HepG2 (cell line): ENCODE results near the gene DCAF15. TPM values are rescaled to one million over a fixed set of nuclear protein-coding genes. Genes with fewer than 3 reads are reported as not detected.

Experiments used
- HNRNPUL1 ChIP-seq: fragments of 200-400 bp; formaldehyde crosslinking; IDR thresholded peaks from 2 replicates; pipeline ENCODE4 v1.6.1; 2017; ENCODE audit warnings: low read depth, mild to moderate bottlenecking, low read length, moderate library complexity
- HOXA7 ChIP-seq: sonication (generic); formaldehyde crosslinking; IDR thresholded peaks from 2 replicates; pipeline ENCODE4 v1.8.1; 2022; ENCODE audit warnings: mild to moderate bottlenecking, missing genetic modification reagents, moderate library complexity
- HOXA9 ChIP-seq: sonication (generic); formaldehyde crosslinking; IDR thresholded peaks from 2 replicates; pipeline ENCODE4 v1.8.1; 2022; ENCODE audit warnings: missing genetic modification reagents, mild to moderate bottlenecking, moderate library complexity, borderline replicate concordance
- NFATC3 ChIP-seq: sonication (generic); formaldehyde crosslinking; IDR thresholded peaks from 2 replicates; pipeline ENCODE4 v1.5.1; 2020; ENCODE audit warnings: mild to moderate bottlenecking, missing genetic modification reagents
- PATZ1 ChIP-seq: sonication (generic); formaldehyde crosslinking; IDR thresholded peaks from 2 replicates; pipeline ENCODE4 v1.4.0; 2020; ENCODE audit warnings: missing genetic modification reagents
- RFX3 ChIP-seq: IDR thresholded peaks from 2 replicates; pipeline ENCODE4 v1.6.1; 2016; ENCODE audit warnings: missing biosample characterization, missing genetic modification reagents
- ZNF253 ChIP-seq: sonication (generic); formaldehyde crosslinking; IDR thresholded peaks from 2 replicates; pipeline ENCODE4 v1.8.0; 2022; ENCODE audit warnings: mild to moderate bottlenecking, missing genetic modification reagents, borderline replicate concordance
- ZNF460 ChIP-seq: sonication (generic); formaldehyde crosslinking; IDR thresholded peaks from 2 replicates; pipeline ENCODE4 v1.5.1; 2020; ENCODE audit warnings: missing genetic modification reagents, mild to moderate bottlenecking, borderline replicate concordance
- ZNF468 ChIP-seq: sonication (generic); formaldehyde crosslinking; IDR thresholded peaks from 2 replicates; pipeline ENCODE4 v1.8.0; 2022; ENCODE audit warnings: mild to moderate bottlenecking, moderate library complexity, missing genetic modification reagents
- ZNF619 ChIP-seq: sonication (generic); formaldehyde crosslinking; IDR thresholded peaks from 2 replicates; pipeline ENCODE4 v1.4.0; 2020; ENCODE audit warnings: mild to moderate bottlenecking, missing genetic modification reagents
- ZNF784 ChIP-seq: sonication (generic); formaldehyde crosslinking; IDR thresholded peaks from 2 replicates; pipeline ENCODE4 v1.5.1; 2020; ENCODE audit warnings: missing genetic modification reagents, mild to moderate bottlenecking, borderline replicate concordance
- ZNF790 ChIP-seq: sonication (generic); formaldehyde crosslinking; IDR thresholded peaks from 2 replicates; pipeline ENCODE4 v1.8.0; 2022; ENCODE audit warnings: missing genetic modification reagents, mild to moderate bottlenecking, borderline replicate concordance
- ZSCAN20 ChIP-seq: sonication (generic); formaldehyde crosslinking; IDR thresholded peaks from 2 replicates; pipeline ENCODE4 v1.4.0; 2020; ENCODE audit warnings: missing genetic modification reagents, mild to moderate bottlenecking, borderline replicate concordance
- ZUFSP ChIP-seq: sonication (generic); formaldehyde crosslinking; IDR thresholded peaks from 2 replicates; pipeline ENCODE4 v1.9.0; 2021; ENCODE audit warnings: missing genetic modification reagents, mild to moderate bottlenecking, borderline replicate concordance
- polyA plus RNA-seq, 8 experiments: library from polyadenylated mRNA; depleted of rRNA in 3 of 8; stranded (reverse) in 7 of 8; unstranded in 1 of 8; fragments of >200 nt; fragmentation: Illumina TruSeq in 4 of 8; extraction: Trizol in 4 of 8; gene quantifications; 2 replicates each; pipeline versions ENCODE4 v1.2.1 to v1.2.3, GENCODE V29; 2011 to 2016; ENCODE audit warnings: low read depth in 4 of 8, missing spikeins in 1 of 8, mixed read lengths in 1 of 8; ENCODE audit not compliant: insufficient read depth in 1 of 8
- total RNA-seq, 5 experiments: library from RNA; depleted of rRNA; stranded (reverse); fragments of >200 nt; fragmentation: Illumina TruSeq; extraction: Trizol; gene quantifications; 2 replicates each; pipeline ENCODE4 v1.2.3, GENCODE V29; 2016; ENCODE audit warnings: low read depth in 1 of 5
- TF ChIP-seq, protein P1 (sequence below): sonication (generic); formaldehyde crosslinking; IDR thresholded peaks from 2 replicates; pipeline ENCODE4 v1.4.0; 2020; ENCODE audit warnings: missing genetic modification reagents, mild to moderate bottlenecking, borderline replicate concordance
- TF ChIP-seq, protein P2 (sequence below): sonication (generic); formaldehyde crosslinking; conservative IDR thresholded peaks from 2 replicates; pipeline ENCODE4 v1.8.0; 2022; ENCODE audit warnings: missing genetic modification reagents
- TF ChIP-seq, protein P3 (sequence below): sonication (generic); formaldehyde crosslinking; IDR thresholded peaks from 2 replicates; pipeline ENCODE4 v1.5.0; 2020; ENCODE audit warnings: mild to moderate bottlenecking, missing genetic modification reagents, moderate library complexity

DCAF15 gene
- total and polyA plus RNA-seq, 2 of the 13 experiments (the other 11 are each of a cell fraction or from before 2014, with no cell fraction given): 13.6 to 14.0 TPM

DNA sequence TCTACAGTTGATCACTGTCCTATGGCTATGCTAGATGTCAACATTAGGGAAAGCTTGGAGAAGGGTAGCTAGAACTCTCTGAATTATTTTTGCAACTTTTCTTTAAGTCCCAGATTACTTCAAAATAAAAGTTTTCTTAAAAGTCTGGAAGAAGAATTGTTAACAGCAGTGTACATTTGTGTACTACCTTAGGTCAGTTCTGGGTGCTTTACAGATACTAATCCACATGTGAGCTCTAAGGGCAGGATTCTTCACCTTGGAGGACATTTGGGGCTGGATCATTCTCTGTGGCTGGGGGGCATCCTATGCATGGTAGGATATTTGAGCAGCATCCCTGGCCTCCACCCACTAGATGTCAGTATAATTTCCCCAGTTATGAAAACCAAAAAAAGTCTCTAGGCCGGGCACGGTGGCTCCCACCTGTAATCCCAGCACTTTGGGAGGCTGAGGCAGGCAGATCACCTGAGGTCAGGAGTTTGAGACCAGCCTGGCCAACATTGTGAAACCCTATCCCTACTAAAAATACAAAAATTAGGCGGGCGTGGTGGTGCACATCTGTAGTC, 49.2 kb upstream of the DCAF15 start (continued):
- no peak for TF ChIP-seq ZUFSP
- no peak for TF ChIP-seq ZSCAN20 (CRISPR knock-in tag)
- TF ChIP-seq ZNF790: no peak
- no peak for TF ChIP-seq ZNF253 (CRISPR knock-in tag)
- no peak for TF ChIP-seq HOXA9 (CRISPR knock-in tag)
- TF ChIP-seq ZNF784 (CRISPR knock-in tag): no peak
- TF ChIP-seq ZNF619: no peak
- peak; percentile 94 for TF ChIP-seq ZNF460 (CRISPR knock-in tag)
- no peak for TF ChIP-seq ZNF468 (CRISPR knock-in tag)
- TF ChIP-seq, protein P1, sequence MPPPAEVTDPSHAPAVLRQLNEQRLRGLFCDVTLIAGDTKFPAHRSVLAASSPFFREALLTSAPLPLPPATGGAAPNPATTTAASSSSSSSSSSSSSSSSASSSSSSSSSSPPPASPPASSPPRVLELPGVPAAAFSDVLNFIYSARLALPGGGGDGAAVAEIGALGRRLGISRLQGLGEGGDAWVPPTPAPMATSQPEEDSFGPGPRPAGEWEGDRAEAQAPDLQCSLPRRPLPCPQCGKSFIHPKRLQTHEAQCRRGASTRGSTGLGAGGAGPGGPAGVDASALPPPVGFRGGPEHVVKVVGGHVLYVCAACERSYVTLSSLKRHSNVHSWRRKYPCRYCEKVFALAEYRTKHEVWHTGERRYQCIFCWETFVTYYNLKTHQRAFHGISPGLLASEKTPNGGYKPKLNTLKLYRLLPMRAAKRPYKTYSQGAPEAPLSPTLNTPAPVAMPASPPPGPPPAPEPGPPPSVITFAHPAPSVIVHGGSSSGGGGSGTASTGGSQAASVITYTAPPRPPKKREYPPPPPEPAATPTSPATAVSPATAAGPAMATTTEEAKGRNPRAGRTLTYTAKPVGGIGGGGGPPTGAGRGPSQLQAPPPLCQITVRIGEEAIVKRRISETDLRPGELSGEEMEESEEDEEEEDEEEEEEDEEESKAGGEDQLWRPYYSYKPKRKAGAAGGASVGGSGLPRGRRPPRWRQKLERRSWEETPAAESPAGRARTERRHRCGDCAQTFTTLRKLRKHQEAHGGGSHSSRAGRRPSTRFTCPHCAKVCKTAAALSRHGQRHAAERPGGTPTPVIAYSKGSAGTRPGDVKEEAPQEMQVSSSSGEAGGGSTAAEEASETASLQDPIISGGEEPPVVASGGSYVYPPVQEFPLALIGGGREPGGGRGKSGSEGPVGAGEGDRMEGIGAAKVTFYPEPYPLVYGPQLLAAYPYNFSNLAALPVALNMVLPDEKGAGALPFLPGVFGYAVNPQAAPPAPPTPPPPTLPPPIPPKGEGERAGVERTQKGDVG (CRISPR knock-in tag): no peak
- TF ChIP-seq, protein P2, sequence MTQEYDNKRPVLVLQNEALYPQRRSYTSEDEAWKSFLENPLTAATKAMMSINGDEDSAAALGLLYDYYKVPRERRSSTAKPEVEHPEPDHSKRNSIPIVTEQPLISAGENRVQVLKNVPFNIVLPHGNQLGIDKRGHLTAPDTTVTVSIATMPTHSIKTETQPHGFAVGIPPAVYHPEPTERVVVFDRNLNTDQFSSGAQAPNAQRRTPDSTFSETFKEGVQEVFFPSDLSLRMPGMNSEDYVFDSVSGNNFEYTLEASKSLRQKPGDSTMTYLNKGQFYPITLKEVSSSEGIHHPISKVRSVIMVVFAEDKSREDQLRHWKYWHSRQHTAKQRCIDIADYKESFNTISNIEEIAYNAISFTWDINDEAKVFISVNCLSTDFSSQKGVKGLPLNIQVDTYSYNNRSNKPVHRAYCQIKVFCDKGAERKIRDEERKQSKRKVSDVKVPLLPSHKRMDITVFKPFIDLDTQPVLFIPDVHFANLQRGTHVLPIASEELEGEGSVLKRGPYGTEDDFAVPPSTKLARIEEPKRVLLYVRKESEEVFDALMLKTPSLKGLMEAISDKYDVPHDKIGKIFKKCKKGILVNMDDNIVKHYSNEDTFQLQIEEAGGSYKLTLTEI (CRISPR knock-in tag): no peak
- TF ChIP-seq HNRNPUL1: no peak
- TF ChIP-seq PATZ1 (CRISPR knock-in tag): peak; percentile 59
- no peak for TF ChIP-seq NFATC3 (CRISPR knock-in tag)
- TF ChIP-seq, protein P3, sequence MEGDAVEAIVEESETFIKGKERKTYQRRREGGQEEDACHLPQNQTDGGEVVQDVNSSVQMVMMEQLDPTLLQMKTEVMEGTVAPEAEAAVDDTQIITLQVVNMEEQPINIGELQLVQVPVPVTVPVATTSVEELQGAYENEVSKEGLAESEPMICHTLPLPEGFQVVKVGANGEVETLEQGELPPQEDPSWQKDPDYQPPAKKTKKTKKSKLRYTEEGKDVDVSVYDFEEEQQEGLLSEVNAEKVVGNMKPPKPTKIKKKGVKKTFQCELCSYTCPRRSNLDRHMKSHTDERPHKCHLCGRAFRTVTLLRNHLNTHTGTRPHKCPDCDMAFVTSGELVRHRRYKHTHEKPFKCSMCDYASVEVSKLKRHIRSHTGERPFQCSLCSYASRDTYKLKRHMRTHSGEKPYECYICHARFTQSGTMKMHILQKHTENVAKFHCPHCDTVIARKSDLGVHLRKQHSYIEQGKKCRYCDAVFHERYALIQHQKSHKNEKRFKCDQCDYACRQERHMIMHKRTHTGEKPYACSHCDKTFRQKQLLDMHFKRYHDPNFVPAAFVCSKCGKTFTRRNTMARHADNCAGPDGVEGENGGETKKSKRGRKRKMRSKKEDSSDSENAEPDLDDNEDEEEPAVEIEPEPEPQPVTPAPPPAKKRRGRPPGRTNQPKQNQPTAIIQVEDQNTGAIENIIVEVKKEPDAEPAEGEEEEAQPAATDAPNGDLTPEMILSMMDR (CRISPR knock-in tag): peak; percentile 57
- no peak for TF ChIP-seq HOXA7 (CRISPR knock-in tag)
- no peak for TF ChIP-seq RFX3
